ENCODE data around the gene IGFBPL1.

DNA sequence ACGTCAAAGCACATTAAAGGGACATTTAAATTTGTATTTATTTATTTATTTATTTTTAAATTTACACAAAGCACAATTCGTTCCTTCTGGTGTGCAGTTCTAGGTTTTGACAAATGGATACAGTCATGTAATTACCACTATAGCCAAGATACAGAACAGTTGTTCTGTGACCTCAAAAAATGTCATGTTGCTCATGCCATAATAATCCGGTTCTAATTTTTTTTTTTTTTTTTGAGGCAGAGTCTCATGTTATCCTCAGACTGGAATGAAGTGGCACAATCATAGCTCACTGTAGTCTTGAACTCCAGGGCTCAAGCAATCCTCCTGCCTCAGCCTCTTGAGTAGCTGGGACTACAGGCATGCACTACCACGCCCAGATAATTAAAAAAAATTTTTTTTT is 7.8 kb downstream of the IGFBPL1 start:
- TF ChIP-seq, protein P1, sequence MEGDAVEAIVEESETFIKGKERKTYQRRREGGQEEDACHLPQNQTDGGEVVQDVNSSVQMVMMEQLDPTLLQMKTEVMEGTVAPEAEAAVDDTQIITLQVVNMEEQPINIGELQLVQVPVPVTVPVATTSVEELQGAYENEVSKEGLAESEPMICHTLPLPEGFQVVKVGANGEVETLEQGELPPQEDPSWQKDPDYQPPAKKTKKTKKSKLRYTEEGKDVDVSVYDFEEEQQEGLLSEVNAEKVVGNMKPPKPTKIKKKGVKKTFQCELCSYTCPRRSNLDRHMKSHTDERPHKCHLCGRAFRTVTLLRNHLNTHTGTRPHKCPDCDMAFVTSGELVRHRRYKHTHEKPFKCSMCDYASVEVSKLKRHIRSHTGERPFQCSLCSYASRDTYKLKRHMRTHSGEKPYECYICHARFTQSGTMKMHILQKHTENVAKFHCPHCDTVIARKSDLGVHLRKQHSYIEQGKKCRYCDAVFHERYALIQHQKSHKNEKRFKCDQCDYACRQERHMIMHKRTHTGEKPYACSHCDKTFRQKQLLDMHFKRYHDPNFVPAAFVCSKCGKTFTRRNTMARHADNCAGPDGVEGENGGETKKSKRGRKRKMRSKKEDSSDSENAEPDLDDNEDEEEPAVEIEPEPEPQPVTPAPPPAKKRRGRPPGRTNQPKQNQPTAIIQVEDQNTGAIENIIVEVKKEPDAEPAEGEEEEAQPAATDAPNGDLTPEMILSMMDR (IDR thresholded peaks at IDR 0.05): no peak
- TF ChIP-seq POLR2A (IDR thresholded peaks at IDR 0.05): no peak

Data from gastroesophageal sphincter (tissue), 3 donors.